HG03025 (cell line): ENCODE measurements around the gene MED4.

Source experiments
- ATAC-seq: cut with Tn5 transposase; IDR thresholded peaks from one replicate; pipeline ENCODE4 v1.9.1; 2021; ENCODE audit warnings: mild to moderate bottlenecking, moderate library complexity; ENCODE audit not compliant: unreplicated experiment, low FRiP score

MED4 gene

DNA sequence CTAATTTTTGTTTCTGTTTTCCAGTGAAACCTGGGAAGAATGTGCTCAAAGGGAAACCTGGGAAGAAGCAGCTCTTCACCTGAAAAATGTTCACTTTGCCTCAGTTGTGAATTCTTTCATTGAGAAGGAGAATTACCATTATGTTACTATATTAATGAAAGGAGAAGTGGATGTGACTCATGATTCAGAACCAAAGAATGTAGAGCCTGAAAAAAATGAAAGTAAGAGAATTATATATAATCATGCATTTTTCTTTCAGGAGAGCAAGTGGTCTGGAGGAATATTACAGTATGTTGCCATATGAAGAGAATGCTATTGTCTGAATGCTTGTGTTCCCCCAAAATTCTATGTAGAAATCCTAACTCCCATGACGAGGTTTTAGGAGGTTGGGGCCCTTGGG is 54.0 kb downstream of the MED4 start:
- ATAC-seq: no peak

DNA sequence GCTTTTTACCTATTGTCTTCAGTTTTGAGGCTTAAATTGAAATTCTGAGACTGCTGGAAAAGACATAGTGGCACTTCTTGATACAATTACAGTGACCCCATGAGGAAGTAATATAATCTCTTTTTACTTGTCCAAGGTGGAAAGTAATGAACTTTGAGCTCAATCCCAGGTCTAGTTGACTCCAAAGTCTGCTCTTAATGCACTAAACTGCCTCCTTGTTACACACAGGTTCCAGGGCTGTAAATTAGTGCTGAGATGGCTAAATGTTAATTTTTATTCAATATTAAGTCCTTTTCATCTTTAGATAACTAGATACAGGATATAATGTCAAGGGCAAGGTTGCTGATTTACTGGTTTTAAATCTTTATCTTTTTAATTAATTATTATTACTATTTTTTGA is 54.9 kb downstream of the MED4 start:
- no peak for ATAC-seq

DNA sequence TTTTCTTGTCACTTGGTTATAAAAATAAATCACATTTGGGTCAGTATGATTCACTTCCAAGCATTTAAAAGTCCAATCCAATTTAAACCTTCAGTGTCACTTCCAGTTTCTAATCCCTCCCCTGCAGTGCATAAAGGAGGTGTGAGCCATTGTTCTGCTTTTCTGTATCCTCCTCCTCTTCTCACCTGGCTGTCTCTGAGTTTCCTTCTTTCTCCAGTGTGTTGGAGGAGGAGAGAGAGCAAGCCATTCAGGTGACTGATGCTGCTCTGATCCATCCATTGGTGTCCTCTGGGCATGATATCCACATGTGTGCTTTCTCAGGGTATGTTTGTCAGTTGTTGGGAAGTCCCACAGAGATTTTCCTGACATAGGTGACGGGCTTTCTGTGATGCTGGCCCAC is 56.1 kb downstream of the MED4 start:
- ATAC-seq: no peak

DNA sequence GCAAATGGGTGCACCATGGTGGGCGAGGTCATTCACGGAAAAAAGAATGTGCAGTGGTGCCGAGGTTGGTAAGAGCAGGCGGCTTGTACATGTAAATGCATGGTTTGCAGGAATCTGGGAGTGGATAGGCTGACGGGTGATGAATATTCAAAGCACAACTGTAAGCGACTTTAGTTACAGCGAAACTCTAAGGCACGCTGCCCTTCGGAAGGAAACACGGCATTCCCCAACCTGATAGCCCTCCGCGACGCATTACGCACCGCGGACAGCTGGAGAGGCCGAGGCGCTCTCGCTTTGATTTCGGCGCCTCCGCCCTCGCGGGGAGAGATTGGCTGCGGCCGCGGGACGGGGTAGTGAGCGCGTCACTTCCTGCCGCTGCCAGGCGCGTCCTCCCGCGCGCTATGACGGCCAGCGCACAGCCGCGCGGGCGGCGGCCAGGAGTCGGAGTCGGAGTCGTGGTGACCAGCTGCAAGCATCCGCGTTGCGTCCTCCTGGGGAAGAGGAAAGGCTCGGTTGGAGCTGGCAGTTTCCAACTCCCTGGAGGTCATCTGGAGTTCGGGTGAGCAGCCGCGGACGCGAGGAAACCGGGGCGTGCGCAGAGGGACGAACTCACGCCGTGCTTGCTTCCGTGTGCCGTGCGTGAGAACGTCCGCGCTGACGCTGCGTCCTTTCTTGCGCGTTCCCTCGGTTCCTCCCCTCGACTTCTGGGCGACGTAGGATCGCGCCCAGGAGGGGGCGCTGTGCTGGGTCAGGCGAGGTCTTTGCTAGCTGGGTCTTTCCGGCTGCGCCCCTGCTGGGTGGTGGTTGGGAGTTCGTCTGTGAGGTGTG is 57.3 kb downstream of the MED4 start, which contains the start of gene NUDT15:
TSS of gene NUDT15 (plus strand) at position 381 of the 828 bp plus-strand sequence. CDS start at position 402, 21 bp downstream.
- peak; percentile 91 for ATAC-seq

DNA sequence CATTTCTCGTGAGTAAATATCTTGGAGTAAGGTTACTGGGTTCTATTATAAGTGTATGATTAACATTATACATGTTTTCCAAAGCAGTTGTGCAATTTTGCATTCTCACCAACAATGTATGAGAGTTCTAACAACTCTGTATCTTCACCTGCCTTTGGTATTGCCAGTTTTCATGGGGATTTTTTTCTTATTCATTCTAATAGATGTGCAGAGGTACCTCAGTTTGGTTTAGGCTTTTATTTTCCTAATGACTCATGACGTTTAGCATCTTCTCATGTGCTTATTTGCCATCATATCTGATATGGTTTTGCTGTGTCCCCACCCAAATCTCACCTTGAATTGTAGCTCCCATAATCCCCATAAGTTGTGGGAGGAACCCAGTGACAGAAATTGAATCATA is 65.0 kb downstream of the MED4 start:
- ATAC-seq: no peak

DNA sequence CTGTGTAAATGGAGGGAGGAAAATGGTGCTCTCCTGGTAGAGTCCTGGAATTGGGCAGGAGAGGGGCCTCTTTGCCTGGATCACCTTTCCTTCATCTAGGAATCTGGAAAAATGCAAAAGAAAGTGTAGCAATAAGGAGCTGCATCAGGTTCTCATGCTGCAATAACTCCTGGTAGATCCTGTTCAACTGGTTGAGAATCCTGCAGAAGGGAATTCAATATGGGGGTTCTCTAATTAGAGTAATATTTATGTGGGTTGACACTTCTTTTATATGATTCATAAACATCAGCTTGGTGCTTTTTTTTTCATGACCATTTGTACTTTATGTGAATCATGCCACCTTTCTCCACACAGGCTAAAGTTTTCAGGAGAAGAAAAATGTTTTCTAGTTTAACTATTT is 66.8 kb downstream of the MED4 start:
- ATAC-seq: no peak
